HG03460 (cell line): ENCODE results near the gene CNPPD1.
A peak's percentile ranks its signal among the peaks of the same experiment; 100 is the strongest.

Source experiments
- ATAC-seq: cut with Tn5 transposase; IDR thresholded peaks from one replicate; pipeline ENCODE4 v1.9.1; 2021; ENCODE audit not compliant: unreplicated experiment

The CNPPD1 gene

GRCh38 chr2:219176818-219177551 is at the start of gene CNPPD1:
CNPPD1 (minus strand) TSS chr2:219176925; CDS start chr2:219176828, 97 bp downstream.
- peak; percentile 69 for ATAC-seq

GRCh38 chr2:219225350-219225749 is 48.6 kb upstream of the CNPPD1 start:
- ATAC-seq = no peak

DNA sequence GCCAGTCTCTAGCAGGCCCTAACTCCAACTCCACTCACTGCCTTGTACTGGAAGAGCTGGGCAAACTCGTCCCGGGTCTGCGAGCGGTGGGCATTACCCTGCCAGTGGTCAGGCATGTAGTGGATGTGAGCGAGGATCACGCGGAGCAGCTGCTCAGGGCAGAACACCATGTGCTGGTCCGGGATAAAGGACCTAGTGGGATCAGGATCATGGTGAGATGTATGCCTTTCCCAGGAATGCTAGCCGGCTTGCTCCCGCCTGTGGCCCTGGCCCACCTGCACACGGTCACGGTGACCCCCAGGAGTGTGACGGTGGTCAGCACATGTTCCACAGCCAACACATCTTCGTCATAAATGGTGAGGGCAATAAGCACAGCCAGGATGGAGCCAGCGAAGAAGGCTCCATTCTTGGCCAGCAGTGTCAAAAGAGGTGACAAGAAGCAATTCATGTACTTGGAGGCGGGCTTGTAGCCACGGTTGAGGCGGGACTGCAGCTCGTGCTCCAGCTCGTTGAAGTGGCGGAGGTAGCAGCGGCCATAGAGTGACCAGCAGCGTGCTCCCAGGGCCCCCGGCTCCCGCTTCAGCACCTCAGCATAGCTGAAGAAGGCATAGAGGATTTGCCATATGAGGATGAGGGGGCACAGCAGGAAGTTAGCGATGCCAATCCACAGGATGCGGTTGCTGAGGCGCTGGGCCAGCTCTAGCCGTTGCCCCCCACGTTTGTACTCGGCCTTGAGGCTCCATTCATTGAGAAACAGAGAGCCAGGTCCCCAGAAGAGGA is 47.3 kb upstream of the CNPPD1 start:
- ATAC-seq = no peak

DNA sequence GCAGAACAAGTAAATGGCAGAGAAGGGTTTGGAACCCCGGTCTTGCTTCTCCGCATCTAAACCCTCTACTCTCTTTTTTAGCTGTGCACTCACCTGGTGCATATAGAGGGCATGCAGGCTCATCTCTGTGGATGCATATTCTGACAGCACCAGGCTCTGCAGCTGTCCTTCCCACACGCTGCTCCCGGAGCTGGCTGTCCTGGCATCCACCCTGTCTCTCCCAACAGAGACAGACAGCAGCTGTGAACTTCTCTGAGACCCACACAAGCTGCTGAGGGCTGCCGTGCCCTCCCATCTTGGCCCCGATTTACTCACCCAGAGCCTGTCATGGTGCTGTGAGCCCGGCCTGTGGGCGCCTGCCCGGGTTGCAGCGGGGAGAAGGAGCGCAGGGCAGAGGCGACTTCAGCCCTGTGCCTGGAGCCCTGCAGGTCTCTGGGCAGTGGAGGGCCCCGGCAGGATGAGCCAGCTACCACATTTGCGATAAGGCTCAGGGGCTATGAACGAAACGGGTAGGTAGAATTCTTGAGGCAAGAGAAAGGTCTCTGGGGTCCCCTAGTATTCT is 45.3 kb upstream of the CNPPD1 start:
- no peak for ATAC-seq

DNA sequence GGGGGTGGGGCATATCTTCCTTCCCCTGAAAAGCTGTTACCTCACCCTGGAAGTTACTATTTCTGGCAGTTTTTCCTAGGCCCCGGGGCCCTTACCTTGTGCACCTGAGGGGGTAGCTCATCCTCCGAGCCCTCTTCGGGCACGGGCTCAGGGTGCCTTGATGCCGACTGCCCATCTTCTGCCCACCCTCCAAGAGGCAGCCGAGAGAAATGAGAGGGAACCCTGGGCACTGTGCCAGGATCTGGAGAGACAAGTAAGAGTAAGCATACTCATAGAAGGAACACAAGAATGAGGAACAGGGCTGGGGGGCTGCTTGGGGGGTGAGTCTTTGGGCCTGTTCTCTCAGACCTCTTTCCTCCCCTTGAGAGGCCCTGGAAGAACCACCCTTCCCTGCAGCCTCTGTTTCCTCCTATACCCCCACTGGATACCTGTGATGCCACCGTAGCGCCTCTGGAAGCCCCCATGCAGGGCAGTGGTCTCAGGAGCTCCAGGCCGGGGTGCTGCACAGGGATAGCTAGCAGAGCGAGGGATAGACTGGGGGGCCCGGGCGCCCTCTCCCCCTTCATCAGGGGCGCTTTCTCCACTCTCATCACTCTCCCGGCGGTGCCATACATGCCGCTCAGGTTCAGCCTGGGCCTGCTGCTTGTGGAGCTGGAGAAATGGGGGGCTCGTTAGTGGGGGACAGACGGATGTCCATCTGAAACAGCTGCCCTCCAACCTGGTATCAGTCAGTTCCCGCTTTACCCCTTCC is 44.1 kb upstream of the CNPPD1 start:
- no peak for ATAC-seq

DNA sequence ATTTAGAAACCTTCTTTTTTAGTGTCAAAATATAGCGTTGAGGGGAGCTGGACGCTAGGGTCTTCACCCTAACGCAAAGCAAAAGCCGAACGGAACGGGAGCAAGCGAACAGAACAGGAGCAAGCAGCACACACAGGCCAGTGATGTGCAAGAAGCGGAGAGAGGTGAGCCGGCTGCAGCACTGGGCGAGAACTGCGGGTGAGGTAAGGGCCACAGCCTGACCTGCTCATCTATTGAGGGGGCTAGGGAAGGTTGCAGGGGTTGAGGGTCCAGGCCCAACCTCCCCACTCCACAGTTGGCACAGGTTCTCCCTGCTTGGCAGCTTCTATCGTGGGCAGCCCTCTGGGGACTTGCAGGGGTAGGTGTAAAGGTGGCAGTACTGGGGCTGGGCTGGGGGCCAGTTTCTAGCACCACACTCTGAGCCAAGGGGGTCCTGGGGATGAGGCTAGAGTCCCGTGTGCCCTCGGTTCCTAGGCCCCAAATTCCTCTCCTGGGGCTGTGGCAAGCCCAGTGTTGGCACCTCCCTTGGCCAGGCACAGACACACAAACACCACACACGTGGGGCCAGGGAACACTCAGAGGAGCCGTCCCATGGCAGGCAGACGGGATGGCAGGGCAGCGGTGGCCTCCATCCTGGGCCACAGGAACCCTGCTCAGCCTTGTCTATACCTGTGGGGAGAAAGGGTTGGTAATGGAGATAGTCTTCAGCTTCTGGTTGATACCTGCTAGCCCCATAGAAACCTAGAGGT is 43.2 kb upstream of the CNPPD1 start:
- no peak for ATAC-seq

DNA sequence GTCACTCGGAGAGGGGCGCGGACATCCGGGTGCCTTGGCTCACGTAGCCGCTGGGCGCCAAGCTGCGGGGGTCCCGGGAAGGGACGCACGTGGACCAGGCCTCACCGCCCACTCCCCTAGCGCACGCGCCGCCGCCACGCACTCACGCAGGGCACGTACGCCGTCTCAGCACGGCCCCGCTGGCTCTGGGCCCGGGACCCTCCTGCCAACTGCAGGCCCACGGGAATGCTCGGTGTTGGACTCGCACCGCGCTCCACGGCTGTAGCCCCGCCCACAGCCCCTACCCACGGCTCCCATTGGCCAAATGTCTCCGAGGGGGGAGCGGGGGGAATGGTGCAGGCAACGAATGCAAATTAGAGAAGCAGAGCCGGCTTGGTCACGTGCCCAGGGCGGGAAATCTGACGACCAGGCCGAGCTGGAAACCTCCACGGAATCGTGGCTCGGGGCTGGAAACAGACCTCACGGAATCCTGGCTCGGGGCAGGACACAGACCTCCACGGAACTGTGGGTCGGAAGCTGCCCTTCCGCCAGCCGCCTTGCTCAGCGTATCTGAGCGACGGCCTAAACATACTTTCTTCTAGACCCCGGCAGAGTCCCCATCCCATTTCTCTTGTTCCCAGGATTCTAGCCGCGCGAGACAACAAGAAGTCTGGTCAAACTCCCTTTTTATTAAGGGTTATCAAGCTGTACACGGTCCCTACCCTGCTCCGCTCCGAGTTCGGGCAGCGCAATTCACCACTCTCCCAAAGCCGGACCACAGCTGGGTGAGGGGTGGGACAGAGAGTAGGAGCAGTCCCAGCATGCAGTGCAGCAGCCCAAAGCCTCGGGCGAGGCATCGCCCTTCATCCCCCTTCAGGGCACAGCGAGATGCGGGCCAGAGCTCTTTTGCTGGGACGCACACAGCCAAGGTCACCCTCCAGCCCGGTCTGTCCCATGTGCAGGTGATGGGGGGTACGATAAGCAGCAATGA is 42.3 kb upstream of the CNPPD1 start, which contains the start of gene ABCB6:
ABCB6 (minus strand) TSS at position 227 of the 970 bp plus-strand sequence. CDS start 285 bp downstream, outside the sequence.
- peak; percentile 85 for ATAC-seq

DNA sequence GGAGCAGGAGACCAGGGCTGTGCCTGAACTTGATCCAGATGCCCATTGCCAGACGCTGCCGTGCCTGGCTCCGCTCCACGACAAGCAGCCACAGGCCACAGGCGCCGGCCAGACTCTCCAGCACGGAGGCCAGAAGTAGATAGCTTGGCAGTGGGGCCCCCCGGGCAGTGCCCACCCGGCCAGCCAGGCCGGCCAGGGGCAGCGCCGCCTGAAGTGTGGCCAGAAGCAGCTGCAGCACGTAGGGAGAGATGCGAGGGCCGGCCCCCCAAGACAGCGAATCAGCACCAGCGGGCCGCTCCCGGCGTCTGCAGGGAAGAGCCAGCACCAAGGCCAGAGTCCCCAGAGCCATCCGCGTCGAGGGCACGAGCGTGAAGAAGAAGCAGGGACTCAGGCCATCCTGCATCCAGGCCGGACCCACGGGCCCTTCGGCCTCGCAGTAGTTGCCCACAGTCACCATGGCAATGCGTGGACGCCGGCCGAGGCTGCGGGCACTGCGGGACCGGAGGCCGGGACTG is 41.5 kb upstream of the CNPPD1 start:
- ATAC-seq = peak; percentile 26

DNA sequence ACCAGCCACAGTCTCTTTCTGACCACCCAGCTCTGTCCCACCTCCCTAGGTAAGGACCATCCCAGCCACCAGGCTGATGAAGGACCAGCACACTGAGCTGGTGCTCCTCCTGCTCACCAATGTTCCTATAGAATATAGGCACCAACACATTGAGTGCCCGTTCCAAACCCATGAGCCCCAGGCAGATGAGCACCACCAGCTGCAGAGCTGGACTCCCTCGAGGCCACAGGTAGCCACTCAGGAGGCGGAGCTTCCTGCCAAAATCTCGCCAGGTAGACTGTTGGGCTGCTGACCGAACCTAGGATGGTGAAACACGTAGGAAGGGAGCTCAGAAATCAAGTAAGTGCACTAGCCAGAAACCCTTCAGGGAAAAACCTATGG is 39.8 kb upstream of the CNPPD1 start:
- no peak for ATAC-seq

DNA sequence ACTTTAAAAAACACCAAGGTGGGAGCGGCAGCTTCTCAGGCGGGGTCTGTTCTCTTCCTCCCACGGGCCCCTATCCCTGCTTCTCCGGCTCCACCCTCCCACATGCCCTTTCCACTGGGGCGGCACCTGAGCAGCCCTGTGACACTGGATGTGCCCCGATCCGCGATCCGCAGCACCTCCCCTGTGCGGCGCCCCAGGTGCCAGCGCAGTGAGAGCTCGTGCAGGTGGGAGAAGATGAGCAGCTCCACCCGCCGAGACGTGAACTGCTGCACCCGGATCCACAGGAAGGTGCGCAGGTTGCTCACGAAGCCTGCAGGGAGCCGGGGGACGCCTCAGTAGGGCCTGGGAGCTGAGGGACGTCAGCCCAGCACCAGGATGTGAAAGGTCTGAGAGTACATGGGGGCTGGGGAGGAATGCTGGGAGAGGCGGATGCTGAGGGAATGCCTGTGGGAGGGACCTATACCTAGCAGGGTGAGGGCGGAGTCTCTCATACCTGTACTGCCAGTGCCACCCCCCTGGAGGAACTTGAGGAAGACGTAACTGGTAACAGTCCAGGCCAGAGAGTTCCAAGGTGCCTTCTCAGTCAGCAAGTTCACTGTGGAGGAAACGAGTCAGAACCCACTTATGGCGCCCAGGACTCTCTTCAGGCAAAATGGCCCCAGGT is 39.3 kb upstream of the CNPPD1 start:
- no peak for ATAC-seq

GRCh38 chr2:219214786-219215185 is 38.1 kb upstream of the CNPPD1 start:
- ATAC-seq = no peak

- ATAC-seq = no peak
Measured at GRCh38 chr2:219214141-219214540, 37.4 kb upstream of the CNPPD1 start.

GRCh38 chr2:219213486-219214071 is 36.9 kb upstream of the CNPPD1 start:
- no peak for ATAC-seq

- no peak for ATAC-seq
Measured at GRCh38 chr2:219213026-219213415, 36.3 kb upstream of the CNPPD1 start.

GRCh38 chr2:219210886-219211362 is 34.2 kb upstream of the CNPPD1 start:
- ATAC-seq = no peak

DNA sequence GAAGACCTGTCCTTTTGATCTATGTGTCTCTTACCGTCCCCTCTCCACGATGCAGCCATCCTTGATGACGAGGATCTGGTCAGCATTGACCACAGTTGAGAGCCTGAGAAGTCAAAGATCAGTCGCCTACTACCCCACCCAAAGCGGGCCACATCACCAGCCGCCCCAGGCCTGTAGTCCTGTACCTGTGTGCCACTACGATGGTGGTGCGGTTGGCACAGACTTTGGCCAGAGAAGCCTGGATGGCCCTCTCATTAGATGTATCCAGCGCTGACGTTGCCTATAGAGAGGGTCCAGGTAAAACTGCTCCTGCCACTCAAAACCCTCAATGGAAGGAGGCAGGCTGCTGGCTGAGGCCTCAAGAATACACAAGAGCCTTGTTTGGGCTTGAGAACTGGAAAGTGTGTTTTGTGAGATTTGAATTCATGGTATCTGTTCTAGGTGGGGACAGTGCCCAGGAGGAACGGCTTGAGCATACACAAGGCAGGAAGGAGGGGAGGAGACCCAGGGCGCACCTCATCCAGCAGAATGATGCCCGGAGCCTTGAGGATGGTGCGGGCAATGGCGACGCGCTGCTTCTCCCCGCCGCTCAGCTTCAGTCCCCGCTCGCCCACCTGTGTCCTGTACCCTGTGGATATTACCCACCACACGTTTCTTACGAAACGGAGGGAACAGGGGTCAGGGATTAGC is 33.6 kb upstream of the CNPPD1 start:
- no peak for ATAC-seq
